Measurements from ENCODE around the gene MAPK11.

GRCh38 chr22:50216684-50217520, 53.3 kb downstream of the MAPK11 start:
- no peak for TF ChIP-seq CTCF (conservative IDR thresholded peaks at IDR 0.05)
- no peak for TF ChIP-seq EZH2 (IDR thresholded peaks at IDR 0.05; ENCODE audit: low read depth)

Measured in PC-9 (cell line).